Non-pigmented ciliary epithelial cell (primary cell): ENCODE measurements around the gene LMNA.

Experiments
- DNase-seq: peaks from one replicate; pipeline ENCODE4 v3.0.0-alpha.2; 2010; ENCODE audit warnings: low read depth

The LMNA gene

DNA sequence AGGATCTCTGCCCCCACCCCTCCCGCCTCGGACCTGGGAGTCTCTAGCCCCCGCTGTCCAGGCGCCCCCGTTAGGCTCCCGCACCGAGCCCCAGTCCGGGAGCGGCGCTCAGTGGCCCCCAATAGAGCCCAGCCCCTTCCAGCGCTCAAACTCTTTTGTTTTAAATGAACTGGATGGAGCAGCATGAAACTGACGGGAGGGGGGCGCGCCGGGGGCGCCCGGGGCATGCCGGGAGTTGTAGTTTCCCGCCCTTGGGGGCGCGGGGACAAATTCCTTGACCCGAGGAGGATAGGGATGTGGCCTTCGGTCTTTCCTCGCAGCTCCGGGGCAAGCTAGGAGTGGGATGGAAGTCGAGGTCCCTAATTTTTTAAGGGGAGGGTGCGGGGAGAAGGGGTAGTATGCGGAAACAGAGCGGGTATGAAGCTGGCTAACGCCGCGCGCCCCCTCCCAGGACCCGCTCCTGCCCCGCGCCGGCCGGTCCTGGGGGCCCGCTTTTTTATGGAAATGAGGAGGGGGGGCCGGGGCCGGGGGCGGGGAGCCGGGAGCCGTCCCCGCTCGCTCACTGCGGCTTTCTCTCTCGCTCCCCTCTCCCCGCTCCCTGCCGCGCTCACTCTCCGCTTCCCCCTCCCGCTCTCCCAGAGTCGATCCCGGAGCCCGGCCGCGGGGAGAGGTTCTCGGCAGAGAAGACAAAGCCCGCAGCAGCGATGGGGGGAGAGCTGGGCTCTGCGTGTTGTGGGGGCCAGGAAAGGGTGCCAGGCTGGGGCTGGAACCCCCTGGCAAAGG, 32.0 kb upstream of the LMNA start, which contains the start of gene MEX3A:
TSS of gene MEX3A (minus strand) at position 157 of the 783 bp plus-strand sequence. CDS start 467 bp downstream, outside the sequence.
- no peak for DNase-seq

DNA sequence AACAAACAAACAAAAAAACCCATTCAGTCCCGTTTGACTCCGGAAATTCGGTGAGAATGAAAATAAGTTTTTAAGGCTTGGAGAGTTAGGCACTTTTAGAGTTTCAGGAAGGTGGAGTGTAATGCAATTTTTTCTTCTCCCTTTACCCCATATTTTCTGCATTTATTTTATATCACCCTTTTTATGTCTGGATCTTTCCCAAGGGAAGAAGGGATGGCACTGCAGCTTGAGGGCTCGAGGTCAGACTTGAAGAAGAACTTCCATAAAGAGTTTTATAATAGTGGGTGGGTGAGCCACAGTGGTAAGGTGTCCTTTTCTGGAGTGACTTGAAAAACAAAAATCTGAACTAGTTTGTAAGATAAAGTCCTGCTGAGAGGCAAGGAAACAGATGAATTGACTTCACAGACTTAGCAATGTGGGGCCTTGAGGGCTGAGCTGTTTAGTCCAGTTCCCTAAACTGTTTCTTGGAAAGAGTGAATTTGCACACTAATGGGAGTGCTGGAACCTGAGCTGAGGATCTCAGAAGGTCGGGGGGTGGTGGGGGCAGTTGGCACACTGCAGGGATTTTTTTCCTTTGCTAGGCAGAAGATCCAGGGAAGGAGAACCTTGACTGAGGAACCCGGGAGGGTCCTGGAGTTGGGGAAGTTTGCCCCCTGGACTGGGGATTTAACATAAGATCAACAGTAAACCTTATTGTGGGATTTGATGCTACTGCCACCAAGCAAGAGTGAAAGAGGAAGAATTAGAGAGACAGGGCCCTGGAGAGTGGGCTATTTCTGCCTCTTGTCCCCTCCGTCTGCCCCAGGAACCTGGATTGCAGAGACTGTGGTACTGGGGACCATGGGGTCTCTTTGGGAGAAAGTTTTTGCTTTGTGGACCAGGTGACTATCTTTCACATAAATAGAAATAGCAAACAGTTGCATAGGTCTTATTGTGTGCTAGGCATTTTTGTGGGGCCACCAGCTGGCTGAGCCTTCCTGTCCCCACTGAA, 30.4 kb upstream of the LMNA start:
- no peak for DNase-seq

DNA sequence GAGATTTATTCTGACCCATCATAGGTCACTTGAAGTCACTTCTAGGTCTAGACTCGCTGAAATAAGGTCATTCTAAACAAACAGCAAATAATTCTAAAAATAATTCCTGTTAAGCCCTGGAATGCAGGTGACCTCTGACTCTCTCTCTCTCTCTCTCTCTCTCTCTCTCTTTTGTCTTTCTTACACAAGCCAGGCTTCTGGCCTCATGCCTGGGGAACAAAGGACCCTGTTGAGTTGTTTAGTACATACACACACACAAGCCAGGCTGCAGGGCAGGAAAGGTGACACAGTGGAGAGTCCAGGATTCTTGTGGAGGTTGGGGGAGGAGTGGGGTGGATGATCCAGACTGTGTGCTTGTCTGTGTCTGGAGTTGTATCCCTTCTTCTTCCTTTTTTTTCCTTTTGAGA, 28.3 kb upstream of the LMNA start:
- no peak for DNase-seq

DNA sequence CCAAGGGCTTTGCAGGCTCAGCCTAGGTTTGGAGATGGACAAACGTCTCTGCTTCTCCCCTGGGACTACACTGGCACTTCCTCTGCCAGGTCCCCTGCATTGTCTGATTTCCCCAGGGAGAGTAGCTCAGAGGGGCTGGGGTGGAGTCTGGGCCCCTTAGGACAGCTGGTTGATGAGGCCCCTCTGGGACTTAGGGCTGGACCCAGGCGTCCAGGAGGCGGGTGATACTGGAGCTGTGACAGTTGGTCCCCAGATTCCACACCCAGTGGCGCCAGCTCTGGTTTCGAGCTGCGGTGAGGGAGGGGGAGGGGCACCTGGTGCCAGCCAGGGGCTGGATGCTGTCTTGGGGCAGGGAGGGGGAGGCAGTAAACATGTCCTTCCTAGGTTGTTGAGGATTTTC, 24.8 kb upstream of the LMNA start:
- no peak for DNase-seq

DNA sequence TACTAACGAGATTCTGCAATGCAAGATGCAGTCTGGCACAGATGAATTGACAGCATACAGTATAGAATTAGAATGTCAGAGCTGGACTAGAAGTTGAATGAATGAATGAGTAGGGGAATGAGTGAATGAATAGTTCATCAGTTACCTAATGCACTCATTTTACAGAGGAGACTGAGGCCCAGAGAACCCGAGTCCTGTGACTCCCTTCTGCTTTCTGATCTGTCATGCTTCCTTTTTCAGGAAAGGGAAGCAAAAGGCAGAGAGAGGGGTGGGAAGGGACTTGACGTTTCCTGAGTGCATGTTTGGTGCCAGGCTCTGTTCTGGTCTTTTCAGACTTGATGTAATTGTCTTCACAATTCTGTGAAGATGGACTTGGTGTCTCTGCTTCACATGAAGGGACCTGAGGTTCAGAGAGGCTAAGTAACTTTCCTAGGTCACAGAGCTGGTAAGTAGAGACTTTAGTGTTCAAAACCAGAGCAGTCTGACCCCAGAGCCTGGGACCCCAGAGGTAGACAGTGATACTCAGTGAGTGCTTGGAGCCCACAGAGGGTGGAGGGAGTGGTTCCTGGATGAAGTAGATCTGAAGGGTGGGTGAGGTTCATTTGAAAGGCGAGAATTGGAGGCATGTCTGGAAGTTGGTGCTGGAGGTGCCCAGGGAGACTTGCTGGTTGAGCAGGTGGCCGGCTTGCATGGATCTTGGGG, 24.2 kb upstream of the LMNA start:
- no peak for DNase-seq

DNA sequence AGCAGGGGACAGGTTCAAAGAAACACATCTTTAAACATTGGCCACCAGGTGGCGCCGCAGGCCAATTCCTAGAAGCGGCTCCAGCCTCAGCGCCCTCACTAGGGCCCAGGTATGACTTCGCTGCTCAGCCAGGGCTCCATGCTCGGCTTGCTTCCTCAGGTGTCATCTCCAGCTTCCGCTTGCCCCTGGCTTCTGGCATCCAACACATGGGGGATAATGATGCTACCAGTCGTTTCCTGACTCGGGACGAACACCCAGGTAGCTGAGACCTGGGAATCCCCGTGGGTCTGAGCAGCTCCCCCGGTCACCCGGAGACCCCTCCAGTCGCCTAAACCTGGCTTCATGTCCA, 23.7 kb upstream of the LMNA start:
- DNase-seq: no peak

DNA sequence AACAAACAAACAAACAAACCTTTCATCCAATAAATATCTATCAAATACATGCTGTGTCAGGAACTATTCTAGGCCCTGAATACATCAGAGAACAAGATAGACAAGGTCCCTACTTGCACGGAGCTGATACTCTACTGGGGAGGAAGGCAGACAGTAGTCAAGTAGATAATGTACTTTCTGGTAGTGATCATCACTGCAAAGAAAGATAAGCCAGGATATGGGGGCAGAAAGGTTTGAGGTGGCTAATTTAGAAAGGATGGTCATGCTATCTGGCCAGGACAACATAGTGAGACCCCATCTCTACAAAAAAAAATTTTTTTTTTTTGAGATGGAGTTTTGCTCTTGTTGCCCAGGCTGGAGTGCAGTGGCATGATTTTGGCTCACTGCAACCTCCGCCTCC, 22.9 kb upstream of the LMNA start:
- DNase-seq: no peak

DNA sequence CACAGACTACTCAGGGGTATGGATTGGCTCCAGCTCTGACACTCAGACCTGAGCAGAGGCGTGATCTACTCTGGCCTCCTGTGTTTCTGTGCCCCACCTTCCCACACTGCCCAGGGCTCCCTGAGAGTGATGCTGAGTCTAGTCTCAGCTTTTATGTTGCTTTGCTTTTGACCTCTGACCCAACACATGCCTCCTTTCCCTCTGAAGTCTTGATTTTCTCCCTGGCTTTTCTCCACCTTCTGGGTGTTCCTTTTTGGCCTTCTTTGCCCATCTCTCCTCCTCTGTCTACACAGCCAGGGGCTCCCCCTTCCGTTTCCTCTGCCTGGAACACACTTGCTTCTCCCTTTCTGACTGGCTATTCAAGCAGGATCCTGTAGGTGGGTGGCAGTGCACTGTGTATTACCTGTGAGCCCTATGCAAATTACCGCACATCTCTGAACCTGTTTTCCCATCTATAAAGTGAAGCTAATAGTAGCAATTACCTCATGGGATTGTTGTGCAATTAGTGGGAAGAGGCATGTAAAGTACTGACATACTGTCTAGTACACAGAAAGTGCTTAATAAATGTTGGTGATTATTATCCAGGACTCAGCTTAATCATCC, 18.5 kb upstream of the LMNA start:
- no peak for DNase-seq

DNA sequence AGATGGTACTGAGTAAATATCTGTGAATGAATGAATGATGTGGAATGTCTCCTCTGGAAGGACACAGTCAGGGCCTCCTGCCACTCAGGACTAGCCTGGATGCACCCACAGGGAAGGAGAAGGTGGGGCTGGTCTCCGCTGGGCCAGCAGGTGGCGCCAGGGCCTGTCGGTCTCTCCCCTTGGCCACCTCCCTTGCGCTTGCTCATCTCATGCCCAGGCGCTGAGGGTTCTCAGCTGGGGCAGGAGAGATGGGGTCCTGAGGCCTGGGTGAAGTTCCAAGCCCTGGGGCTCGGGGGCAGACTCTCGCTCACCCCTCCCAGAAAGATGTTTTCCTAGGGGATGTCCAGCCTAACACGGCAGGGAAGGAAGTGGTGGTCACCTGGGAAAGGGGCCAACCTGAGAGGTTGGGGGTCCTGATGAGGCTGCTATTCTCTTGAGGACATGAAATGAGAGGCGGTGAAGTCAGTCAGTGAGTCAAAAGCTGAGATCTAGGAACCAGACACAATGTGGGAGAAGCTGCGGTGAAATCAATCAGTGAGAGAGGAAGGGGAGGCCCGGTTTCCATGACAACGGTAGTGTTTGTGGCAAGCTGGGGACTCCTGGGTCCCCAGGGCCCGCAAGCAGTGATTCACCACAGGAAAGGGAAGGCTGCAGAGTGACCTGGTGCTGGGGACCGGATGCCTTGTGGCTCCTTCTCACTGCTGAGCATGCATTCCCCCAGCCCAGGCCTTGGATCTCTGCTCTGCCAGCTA, 17.7 kb upstream of the LMNA start:
- no peak for DNase-seq

DNA sequence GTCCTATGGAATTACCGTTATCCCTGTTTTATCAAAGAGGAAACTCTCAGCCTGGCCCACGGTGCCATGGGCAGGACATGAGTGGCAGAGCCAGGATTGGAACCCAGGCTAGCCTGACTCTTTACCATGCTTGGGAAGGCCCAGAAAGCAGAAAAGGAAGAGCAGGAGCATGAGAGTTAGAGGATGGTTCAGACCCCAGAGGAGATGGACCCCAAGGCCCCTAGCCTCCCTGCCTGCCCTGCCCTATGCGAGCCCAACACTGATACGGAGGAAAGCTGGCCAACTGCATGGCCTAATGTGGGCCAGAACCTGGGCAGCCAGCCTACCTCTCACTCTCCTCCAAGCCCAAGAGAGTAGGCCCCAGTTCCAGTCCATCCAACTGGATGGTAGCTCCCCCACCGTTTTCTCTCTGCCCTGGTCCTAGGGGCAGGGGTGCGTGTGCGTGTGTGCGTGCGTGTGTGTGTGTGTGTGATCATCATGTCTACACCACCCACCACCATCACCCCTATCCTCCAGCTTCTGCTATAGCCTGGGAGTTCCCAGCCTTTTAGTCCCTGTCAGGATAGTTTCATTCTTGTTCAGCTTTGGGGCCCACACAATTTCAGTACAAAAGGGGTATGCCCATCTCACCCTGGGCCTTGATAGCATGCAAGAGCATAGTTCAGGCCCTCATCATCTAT, 16.9 kb upstream of the LMNA start:
- no peak for DNase-seq

DNA sequence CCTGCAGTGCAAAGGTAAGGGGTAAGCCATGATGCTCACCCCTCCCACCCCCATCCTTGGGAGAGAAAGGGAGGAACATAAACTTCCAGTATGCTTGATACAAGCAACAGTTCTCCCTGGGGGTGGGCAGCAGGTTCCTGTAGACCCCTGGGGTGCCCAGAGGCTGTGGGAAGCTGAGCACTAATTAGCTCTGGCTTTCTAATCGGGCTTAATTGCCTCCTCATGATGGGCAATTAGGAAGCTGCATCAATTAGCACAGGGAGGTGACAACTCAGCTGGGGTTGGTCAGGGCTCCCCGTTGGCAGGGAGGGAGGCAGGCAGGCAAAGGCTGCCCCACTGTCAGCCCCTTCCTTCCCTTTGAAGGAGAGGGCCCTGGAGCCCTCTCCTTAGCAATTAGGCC, 15.7 kb upstream of the LMNA start:
- DNase-seq: no peak

DNA sequence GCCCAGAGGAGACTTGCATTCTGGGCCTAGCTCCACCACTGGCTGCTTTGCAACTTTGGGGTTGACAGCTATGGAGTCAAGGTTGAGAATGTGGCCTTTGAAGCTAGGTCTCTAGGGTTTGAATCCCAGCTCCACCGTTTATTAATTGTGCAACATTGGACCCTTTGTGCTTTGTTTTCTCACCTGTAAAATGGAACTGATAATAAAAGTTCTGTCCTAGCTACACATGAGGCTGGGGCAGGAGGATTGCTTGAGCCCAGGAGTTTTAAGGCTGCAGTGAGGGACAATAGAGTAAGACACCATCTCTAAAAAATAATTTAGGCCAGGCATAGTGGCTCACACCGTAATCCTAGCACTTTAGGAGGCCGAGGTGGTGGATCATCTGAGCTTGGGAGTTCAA, 15.2 kb upstream of the LMNA start:
- no peak for DNase-seq

DNA sequence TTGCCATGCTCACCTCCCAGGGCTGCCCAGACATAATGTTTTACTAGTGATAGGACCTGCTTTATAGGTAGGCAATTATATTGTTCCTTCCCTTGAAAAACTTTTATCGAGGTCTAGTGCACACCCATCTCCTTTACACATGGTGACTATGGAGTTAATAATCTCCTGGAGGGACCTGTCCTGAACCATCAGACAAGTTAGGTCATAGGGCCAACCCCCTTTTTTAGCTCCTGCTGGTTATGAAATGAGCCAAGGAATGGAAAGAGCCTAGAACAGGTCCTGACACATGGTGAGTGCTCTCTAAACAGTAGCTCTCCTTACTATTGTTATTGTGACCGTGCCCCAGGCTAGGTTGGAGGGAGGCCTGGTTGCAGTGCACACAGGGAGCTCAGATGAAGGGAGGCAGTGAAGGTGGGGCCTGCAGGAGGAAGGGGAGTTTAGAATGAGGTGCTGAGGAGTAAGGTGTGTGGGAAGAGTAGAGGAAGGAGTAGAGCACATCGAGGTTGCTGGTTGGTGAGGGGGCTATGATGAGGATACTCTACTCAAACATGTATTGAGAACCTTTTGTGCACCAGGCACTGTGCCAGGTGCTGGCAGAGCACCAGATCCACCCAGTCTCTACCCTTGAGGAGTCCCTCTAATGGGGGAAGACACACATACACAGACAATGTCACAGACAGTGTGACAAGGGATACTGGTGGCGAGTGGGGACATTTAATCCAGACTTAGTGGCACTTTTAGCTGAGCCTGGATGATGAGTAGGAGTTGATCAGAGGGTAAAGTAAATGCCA, 14.1 kb upstream of the LMNA start:
- no peak for DNase-seq

DNA sequence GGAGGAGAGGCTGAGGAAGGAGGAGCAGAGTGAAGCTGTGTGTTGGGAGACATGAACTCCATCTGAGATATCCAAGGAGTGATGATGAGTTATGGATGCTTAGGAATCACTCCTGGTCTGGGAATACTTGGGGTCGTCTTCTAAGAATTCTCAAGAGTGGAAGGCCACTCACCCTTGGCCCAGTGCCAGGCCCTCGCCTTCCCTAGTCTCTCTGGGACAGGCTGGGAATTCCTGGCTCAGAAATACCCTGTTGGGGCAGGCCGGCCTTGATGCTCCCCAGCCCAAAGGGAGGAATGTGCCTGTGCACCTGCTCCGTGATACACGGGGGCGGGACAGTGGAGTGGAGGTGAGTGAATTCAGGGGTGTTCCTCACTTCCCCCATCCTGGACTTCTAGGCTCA, 12.6 kb upstream of the LMNA start:
- no peak for DNase-seq

DNA sequence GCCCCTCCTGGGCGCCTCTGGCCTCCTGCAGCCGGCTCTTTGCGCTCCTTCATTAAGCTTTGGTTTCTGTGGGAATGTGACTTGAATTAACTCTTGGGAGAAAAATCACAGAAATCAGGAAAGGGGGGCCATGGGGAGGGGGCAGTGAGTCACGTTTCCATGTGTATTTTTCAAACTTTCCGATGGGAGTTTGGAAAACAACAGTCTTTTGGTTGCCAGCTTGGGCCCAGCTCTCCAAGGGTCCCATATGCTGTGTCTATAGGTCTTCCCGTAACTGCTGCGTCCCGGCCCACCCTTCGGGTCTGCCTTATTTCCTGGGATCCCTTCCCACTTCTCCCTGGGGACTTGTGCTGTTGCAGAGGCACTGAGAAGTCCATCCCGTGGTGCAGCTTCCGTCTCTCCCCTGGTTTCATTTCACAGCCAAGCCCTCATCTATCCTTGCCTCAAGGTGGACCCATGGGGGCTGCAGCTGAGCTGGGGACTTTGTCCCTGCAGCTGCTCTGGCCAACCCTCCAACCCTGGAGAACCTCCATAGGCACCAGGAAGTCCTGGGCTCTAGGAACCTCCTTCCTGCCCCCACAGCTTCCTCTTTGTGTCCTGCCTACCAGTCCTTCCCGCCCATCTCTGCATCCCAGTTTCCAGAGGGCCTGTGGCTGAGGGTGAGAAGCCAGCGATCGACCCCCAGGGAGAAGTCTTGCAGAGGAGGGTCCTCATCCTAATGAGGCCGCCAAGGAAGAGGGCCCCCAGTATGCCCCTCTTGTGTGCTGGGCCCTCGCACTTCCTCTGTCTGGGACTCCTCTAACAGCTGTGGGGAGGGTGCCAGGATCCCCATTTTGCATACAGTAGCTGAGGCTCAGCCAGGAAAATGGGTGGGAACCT, 11.6 kb upstream of the LMNA start:
- DNase-seq: no peak

DNA sequence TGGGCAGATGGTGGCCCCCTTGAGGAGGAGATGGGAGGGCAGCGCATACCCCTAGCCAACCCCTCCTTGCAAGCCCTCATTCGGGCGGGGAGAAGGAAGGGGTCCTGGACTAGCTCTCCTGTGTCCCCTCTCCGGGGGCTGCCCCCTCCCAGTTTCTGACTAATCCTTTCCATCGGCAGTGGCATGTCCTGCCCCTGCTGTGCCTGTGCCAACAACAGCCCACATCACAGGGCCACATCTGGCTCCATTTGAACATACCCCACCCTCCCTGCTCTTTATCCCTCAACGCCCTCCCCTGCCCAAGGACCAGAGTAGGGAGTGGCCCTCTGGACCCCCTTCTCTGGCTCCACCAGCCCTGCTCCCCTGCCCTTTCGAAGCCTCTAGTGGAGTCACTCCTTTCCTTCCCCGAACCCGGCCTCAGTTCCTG, 11.0 kb upstream of the LMNA start:
- DNase-seq: no peak

DNA sequence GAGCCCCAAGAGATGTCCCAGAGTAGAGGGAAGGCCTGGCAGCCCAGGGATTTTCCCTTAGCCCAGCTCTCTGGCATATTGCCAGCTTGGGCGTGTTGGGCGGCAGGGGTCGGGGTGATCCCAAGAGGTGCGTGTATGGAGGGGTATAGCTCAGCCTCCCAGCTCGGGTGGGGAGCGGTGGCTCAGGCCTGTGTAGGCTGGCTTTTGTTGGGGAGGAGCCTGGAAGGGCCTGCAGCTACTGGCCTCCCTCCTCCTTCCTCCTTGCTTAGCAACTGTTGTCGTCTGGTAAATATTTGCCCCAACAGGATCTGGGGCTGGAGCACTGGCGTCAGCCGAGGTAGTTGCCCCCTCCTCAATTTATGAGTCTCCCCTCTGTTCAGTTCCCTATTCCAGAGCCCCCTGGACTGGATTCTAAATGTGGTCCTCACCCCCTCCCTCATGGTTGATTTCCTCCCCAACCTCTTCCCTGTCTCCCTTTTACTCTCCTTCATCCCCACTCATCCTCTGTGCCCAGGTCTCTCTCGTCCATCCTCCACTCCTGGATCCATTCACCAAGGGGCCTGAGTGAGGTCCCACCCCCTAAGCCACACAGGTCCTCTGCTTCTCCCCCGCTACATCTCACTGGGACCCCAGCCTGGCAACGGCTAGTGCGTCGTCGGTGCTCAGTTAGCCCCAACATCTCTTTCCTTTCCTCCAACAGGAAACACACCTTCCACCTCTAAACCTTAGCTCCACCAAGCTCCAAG, 10.3 kb upstream of the LMNA start:
- DNase-seq: no peak
